Smooth muscle cell (in vitro differentiated cells): ENCODE measurements around the gene PTPRM. TPM values are rescaled to one million over a fixed set of nuclear protein-coding genes. Genes with fewer than 3 reads are reported as not detected.

Experiments used
- DNase-seq: peaks from one replicate; lab custom pipeline; 2025; ENCODE audit not compliant: unreplicated experiment; lab: John Stamatoyannopoulos, UW
- H2AFZ ChIP-seq: fragments of 200-600 bp; sonication (generic); 2 replicates; pipeline ENCODE4 v1.6.0; 2016; ENCODE audit warnings: antibody characterized with exemption, low read depth, mild to moderate bottlenecking
- H3F3A ChIP-seq: fragments of 200-600 bp; sonication (generic); 2 replicates; pipeline ENCODE4 v1.6.0; 2017; ENCODE audit warnings: antibody characterized with exemption, low read depth
- H3K27ac ChIP-seq: fragments of 200-600 bp; sonication (generic); 2 replicates; pipeline ENCODE4 v1.5.1; 2016; ENCODE audit warnings: low read depth, mild to moderate bottlenecking
- H3K27me3 ChIP-seq: fragments of 200-600 bp; sonication (generic); 2 replicates; pipeline ENCODE4 v1.6.1; 2016; ENCODE audit warnings: low read depth, mild to moderate bottlenecking
- H3K36me3 ChIP-seq: fragments of 200-600 bp; sonication (generic); 2 replicates; pipeline ENCODE4 v1.5.1; 2016; ENCODE audit warnings: low read depth
- H3K4me1 ChIP-seq: fragments of 200-600 bp; sonication (generic); 2 replicates; pipeline ENCODE4 v1.5.1; 2016; ENCODE audit warnings: low read depth
- H3K4me2 ChIP-seq: fragments of 200-600 bp; sonication (generic); 2 replicates; pipeline ENCODE4 v1.6.0; 2016; ENCODE audit warnings: mild to moderate bottlenecking
- H3K4me3 ChIP-seq: fragments of 200-600 bp; sonication (generic); 2 replicates; pipeline ENCODE4 v1.5.1; 2016; ENCODE audit warnings: mild to moderate bottlenecking
- H3K79me2 ChIP-seq: fragments of 200-600 bp; sonication (generic); 2 replicates; pipeline ENCODE4 v1.6.0; 2016; ENCODE audit warnings: low read depth, mild to moderate bottlenecking
- H3K9ac ChIP-seq: fragments of 200-600 bp; sonication (generic); 2 replicates; pipeline ENCODE4 v1.6.0; 2016; ENCODE audit warnings: low read depth
- H3K9me3 ChIP-seq: fragments of 200-600 bp; sonication (generic); replicated peaks from 2 replicates; pipeline ENCODE4 v1.5.1; 2016; ENCODE audit warnings: low read depth
- H4K20me1 ChIP-seq: fragments of 200-600 bp; sonication (generic); 2 replicates; pipeline ENCODE4 v1.6.0; 2016; ENCODE audit warnings: low read depth
- CTCF ChIP-seq: fragments of 200-600 bp; sonication (generic); IDR thresholded peaks from 2 replicates; pipeline ENCODE4 v1.5.1; 2017; ENCODE audit warnings: borderline replicate concordance, mild to moderate bottlenecking, antibody characterized with exemption; ENCODE audit not compliant: insufficient read depth, poor library complexity, severe bottlenecking
- WGBS: methylation state at CpG from one replicate; pipeline ENCODE4 v1.1.7; 2016; ENCODE audit warnings: low lambda C conversion rate; 5-methylcytosine and 5-hydroxymethylcytosine counted together
- polyA plus RNA-seq: library from polyadenylated mRNA; unstranded; fragments of >200 nt; fragmentation: Nextera tagmentation; extraction: Ambion mirVana; gene quantifications from 2 replicates; pipeline ENCODE4 v1.2.1, GENCODE V29; 2016
- total RNA-seq: library from RNA; depleted of rRNA; stranded (reverse); fragments of >200 nt; gene quantifications from 2 replicates; pipeline ENCODE4 v1.2.3, GENCODE V29; 2014

Gene PTPRM
- total and polyA plus RNA-seq, 2 experiments from 2014 or later: 57.5 to 115 TPM

DNA sequence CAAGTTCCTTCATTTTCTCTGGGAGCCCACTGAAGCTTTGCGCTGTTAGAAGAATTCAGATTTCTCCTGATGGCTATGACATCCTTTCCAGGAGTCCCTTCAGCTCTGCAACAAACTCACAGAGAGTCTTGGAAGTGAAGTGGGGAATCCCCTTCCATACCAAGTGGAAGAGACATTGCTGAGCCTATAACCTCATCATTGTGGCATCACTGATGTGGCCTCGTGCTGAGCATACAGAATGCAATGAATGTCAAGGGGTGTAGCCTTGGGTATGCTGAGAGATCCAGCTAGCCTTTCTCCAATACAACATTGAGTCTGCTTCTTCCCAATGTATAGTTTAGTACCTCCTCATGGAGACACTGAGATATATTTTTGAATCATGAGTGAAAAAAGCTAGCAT, 731.1 kb downstream of the PTPRM start:
- H3K27me3 ChIP-seq: no peaks in the 10 kb centered on the region
- no peak for TF ChIP-seq CTCF
- WGBS: 78% methylated on average over 2 of the region's 2 CpGs
- H3K36me3 ChIP-seq: no peaks in the 10 kb centered on the region
- H3K4me1 ChIP-seq: peaks cover 5% of the 10 kb centered on the region
- H3K9ac ChIP-seq: no peak overlapping the region
- H3K4me3 ChIP-seq: no peak overlapping the region
- H3K27ac ChIP-seq: no peak overlapping the region
- no peaks in the 10 kb centered on the region for H3F3A ChIP-seq
- no peaks in the 10 kb centered on the region for H3K9me3 ChIP-seq
- H2AFZ ChIP-seq: no peak overlapping the region
- H3K4me2 ChIP-seq: no peak overlapping the region
- H3K79me2 ChIP-seq: no peaks in the 10 kb centered on the region
- no peak for DNase-seq
- H4K20me1 ChIP-seq: no peaks in the 10 kb centered on the region

GRCh38 chr18:8299054-8299980, 732.2 kb downstream of the PTPRM start:
- H4K20me1 ChIP-seq: no peaks in the 10 kb centered on the region
- H3K79me2 ChIP-seq: no peaks in the 10 kb centered on the region
- no peaks in the 10 kb centered on the region for H3F3A ChIP-seq
- no peak overlapping the region for H2AFZ ChIP-seq
- no peak overlapping the region for H3K4me3 ChIP-seq
- DNase-seq: no peak
- no peak for TF ChIP-seq CTCF
- H3K9me3 ChIP-seq: no peaks in the 10 kb centered on the region
- H3K27me3 ChIP-seq: no peaks in the 10 kb centered on the region
- H3K27ac ChIP-seq: no peak overlapping the region
- WGBS: 77% methylated on average over 8 of the region's 8 CpGs
- no peak overlapping the region for H3K9ac ChIP-seq
- no peaks in the 10 kb centered on the region for H3K36me3 ChIP-seq
- H3K4me2 ChIP-seq: no peak overlapping the region
- H3K4me1 ChIP-seq: peaks cover 5% of the 10 kb centered on the region

- no peaks in the 10 kb centered on the region for H3F3A ChIP-seq
- no peaks in the 10 kb centered on the region for H4K20me1 ChIP-seq
- no peak overlapping the region for H3K27ac ChIP-seq
- no peak for TF ChIP-seq CTCF
- peaks cover 5% of the 10 kb centered on the region for H3K4me1 ChIP-seq
- no peaks in the 10 kb centered on the region for H3K9me3 ChIP-seq
- no peaks in the 10 kb centered on the region for H3K36me3 ChIP-seq
- H3K79me2 ChIP-seq: no peaks in the 10 kb centered on the region
- no peak overlapping the region for H3K4me3 ChIP-seq
- no peak overlapping the region for H3K9ac ChIP-seq
- H2AFZ ChIP-seq: no peak overlapping the region
- WGBS: 61% methylated on average over 6 of the region's 6 CpGs
- DNase-seq: no peak
- H3K27me3 ChIP-seq: no peaks in the 10 kb centered on the region
- no peak overlapping the region for H3K4me2 ChIP-seq
Observed at GRCh38 chr18:8300751-8301410, 733.8 kb downstream of the PTPRM start.
